SIG-M5 treated with dmso at 0.1 percent for 504 hours (cell line): Measurements from ENCODE around the gene GFRA4.

ENCODE experiments used
- DNase-seq: peaks from one replicate; lab custom pipeline; 2025; ENCODE audit not compliant: unreplicated experiment; lab: John Stamatoyannopoulos, UW

Gene GFRA4

GRCh38 chr20:3655131-3655405, 8.1 kb downstream of the GFRA4 start:
- no peak for DNase-seq

- no peak for DNase-seq
Observed at GRCh38 chr20:3654326-3655130, 8.7 kb downstream of the GFRA4 start.

- DNase-seq = no peak
Observed at GRCh38 chr20:3653921-3654320, 9.3 kb downstream of the GFRA4 start.

DNA sequence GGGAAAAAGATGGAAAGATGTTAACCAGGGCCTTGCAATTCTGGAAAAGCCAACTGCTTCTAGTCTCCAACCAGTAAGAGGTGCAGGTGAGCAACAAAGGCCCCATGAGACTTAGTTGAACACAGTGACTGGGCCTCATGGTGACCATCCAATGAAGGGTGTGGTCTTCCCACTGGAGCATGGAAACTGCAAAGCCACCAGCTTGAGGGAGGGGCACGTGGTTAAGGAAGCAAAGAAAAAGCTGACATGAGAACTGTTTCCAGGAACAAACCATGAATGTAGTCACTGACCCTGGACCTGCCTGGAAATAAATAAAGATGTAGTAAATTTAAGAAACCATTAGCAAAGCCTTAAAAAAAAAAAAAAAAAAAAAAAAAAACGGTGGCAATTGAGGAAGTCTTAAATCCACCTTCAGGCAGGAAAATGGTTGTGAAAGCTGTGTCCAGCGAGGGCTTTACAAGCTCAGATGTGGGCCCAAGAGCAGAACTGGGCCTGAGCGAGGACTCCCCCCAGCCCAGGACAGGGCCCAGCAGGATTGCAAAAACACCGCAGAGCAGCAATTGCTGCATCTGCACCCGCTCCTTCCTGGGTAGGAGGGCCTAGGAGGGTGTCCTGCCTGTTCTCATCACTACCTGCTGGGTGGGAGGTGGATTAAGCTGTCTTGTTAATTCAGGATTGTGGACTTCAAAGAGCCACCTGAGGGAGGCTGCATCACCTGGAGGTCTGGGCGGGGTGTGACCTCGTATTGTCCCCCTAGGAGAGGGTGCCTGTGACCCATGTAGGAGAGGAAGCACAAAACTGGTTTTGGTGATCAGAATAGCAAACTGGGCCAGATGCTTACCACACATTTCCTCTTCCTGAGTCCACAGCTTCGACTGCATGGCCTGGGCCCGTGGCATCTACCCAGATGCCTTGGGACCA, 10.3 kb downstream of the GFRA4 start:
- DNase-seq = peak; percentile 11

GRCh38 chr20:3652221-3652620, 11.0 kb downstream of the GFRA4 start:
- no peak for DNase-seq

DNA sequence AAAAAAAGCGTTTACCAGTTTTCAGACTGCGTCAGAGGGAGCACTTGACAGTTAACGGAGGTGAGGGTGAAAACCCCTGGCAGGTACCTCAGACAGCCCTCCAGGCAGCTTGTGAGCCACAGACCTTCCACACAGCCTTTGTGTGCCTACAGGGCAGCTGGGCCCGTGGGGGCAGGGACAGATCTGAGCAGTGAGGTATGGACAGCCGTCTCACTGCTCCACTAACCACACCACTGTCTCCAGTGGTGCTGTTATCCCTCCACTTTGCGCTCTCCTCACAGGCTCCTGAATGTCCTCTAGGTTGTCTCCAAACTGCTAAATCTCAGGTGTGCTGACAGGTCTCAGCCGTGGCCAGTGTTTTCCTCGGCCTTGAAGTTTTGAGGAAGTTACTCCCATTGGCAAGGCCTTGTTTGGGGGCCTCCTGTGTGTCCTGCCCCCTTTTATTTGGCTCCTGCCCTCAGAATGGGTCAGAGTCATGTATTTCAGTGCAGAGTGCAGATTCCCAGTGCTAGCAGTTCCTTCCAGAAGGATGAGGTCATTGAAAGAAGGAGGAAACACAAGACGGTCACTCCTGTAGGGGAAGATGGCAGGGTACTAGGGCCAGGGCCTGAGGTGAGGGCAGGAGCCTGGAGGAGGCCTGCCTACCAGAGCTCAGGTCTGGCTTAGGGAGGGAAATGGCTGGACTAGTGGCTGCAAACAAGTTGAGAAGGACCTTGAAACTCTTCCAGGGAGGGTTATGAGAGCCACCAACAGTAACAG, 11.8 kb downstream of the GFRA4 start:
- no peak for DNase-seq

GRCh38 chr20:3648951-3649350, 14.2 kb downstream of the GFRA4 start:
- no peak for DNase-seq

- no peak for DNase-seq
Observed at GRCh38 chr20:3647473-3647872, 15.7 kb downstream of the GFRA4 start.

DNA sequence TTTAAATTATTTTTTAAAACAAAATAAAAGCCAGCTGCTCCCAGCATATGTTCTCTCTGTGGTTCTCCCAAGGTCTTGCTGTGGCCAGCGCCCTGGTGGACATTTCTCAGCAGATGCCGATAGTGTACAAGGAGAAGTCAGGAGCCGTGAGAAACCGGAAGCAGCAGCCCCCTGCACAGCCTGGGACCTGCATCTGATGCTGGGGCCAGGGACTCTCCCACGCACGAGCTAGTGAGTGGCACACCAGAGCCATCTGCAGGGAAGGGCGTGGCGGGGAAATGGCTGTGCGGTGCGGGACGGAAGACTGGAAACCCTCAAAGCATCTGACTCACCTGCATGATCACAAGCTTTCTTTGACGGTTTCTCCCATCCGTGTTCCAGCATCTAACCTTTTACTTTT, 16.5 kb downstream of the GFRA4 start:
- DNase-seq = no peak

DNA sequence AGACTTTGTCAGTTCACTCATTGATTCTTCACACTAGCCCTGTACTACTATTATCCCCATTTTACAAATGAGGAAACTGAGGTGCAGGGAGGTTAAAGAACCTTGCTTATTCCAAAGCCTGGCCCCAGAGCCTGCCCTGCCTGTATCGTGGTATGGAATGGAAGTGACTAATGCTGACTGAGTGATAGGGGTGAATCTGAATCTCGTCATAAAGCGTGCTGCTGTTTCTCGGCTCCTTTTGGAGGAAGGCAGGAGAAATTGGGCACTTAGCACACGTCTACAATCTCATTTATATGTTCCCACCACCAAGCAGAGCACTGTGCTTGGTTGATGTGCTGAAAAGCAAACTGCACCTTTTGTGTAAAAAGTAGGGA, 17.1 kb downstream of the GFRA4 start:
- no peak for DNase-seq

DNA sequence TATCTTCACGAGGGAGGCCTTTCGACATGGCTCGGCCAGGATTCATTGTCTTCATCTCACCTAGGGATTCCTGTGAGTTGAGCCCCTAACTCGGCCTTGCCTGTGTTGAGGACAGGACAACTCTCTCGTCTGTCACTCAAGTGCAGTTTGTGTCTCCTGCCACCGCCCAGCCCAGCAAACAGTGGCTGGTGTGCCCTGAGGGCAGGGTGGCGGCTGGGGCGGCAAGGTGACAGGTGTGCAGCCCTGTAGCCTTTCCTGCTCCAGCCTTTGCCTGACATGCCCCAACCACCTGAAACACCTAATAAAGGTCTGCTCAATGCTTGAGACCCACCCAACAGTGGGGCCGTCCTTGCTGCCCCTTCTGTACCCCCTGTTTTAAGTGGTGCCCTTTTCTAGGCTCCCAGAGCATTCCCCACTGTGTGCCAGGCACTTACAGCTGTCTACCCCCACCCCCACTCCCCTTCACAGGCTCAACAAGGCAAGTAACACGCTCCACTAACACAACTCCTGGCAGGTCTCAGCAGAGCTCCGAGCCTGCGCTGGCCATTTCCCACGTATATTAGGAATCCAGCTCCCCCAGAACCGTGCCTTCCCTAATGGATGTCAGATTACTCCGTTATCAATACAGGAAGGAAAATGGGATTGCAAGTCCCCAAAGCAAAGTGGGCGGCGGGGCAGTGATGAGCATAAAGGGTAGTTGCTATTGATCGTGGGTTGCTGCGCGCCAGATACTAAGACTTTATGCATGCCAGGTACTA, 17.7 kb downstream of the GFRA4 start:
- no peak for DNase-seq

DNA sequence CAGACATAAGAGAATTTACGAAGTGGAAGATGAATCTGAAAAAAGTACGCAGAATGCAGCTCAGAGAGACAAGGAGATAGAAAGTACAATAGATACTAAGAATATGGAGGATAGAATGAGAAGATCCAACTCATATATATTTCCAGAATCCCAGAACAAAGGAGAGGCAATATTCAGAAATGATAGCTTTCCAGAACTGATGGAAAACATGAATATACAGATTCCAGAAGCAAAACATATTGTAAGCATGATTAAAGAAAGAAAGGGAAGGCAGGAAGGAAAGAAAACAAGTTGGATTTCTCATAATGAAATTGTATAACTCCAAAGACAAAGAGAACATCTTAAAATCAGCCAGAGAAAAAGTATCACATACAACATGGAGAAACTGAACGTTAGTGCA, 22.9 kb downstream of the GFRA4 start:
- DNase-seq = no peak

- DNase-seq = no peak
Observed at GRCh38 chr20:3635346-3635745, 27.9 kb downstream of the GFRA4 start.

DNA sequence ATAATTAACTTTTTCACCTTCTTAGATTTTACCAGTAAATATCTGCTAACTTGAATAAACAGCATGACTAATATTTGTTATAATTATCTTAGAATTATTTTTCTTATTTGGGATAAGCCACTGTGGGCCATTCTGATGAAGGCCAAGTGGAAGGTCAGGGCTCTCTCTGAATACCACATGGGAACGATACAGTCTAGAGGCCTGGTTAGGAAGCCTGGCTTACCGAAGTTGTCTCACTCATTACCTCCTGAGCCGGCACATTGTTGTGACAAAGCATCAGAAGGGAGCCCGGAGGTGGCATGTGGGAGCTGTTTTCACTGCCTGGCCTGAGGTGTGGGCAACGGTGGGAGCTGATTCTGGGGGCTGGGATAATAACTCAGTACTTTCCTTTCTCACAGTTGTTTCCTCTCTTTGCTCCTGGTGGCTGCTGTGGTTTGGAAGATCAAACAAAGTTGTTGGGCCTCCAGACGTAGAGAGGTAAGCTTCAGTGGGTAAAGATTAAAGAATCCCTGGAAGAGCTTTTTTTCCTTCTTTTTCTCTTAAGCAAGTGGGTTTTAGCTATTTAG, 29.2 kb downstream of the GFRA4 start:
- DNase-seq = no peak

DNA sequence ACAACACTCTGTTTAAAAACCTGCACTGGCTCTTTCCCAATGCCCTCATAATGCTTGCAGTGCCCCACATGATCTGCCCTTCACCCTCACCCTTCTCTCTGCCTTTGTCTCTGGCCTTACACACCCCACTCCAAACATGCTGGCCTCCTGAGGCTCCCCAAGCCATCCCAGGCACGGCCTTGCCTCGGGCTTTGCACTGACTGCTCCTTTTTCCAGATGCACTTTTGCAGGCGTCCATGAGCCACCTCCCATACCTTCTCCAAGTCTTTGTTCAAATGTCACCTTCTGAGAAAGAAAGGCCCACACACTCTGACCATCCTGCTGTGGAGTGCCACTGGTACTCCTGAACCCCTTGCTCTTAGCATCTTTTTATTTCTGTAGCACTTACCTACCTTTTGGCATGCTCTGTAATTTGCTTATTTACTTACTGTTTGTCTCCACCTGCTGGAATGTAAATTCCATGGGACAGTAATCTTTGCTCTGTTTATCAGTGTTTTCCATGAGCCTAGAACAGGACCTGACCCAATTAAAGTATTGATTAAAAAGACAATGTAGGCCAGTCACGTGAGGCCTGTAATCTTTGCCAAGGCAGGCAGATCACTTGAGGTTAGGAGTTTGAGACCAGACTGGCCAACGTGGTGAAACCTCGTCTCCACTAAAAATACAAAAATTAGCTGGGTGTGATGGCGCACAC, 30.7 kb downstream of the GFRA4 start:
- no peak for DNase-seq

- DNase-seq = no peak
Observed at GRCh38 chr20:3631534-3631933, 31.7 kb downstream of the GFRA4 start.

- no peak for DNase-seq
Observed at GRCh38 chr20:3630429-3630828, 32.8 kb downstream of the GFRA4 start.

GRCh38 chr20:3629893-3630292, 33.3 kb downstream of the GFRA4 start:
- no peak for DNase-seq

DNA sequence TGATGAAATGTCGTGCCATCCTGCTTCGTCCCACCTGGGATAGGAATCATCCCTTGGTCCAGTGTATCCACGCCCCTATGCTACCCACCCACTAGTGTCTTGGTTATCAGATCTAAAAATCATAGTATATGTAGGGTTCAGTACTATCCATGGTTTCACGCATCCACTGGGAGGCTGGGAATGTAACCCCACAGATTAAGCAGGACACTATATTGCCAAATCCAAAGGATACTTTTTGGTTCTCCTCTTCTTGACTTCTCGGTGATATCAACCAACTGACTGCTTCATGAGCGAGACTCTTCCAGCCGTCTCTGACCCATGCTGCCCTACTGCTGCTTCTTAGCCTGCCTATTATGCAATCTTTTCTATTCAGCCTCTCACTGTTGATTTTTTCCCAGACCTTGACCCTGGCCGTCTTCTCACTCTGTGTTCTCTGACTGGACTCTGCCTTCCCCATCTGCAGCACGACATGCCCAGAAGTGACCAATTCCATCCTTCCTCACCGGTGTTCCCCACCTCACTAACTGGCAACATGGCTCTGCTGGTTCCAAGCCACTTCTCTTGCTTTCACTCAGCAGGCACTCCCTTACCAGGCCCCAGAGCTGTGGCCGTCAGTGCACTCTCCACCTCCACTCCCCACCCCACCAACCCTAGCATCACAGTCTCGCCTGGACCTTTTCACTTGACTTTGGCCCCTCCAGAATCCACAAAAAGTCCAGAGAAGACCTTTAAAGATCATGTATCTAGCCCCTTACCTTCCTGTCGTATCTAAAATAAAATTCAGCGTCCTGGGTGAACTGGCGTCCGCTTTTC, 34.5 kb downstream of the GFRA4 start:
- no peak for DNase-seq
